ENCODE measurements around the gene MRPS25.

GRCh38 chr3:15113884-15114283 lies 48.8 kb upstream of the MRPS25 start:
- TF ChIP-seq CTCF (optimal IDR thresholded peaks at IDR 0.05 in 1 of 3, IDR thresholded peaks at IDR 0.05 in 1 of 3, conservative IDR thresholded peaks at IDR 0.05 in 1 of 3; ENCODE audit: extremely low read depth in 1 of 3, insufficient read depth in 2 of 3, low read length in 3 of 3), result no peak
- TF ChIP-seq EZH2 (IDR thresholded peaks at IDR 0.05; ENCODE audit: low read length), result no peak

Data from keratinocyte (primary cell).